Measurements from ENCODE around the gene ZNF14.
"Not testable (repeated sequence)": the region's sequence is repeated elsewhere in the genome, so short reads cannot be mapped to it uniquely, and the experiment has no call there.

ZNF14 gene

DNA sequence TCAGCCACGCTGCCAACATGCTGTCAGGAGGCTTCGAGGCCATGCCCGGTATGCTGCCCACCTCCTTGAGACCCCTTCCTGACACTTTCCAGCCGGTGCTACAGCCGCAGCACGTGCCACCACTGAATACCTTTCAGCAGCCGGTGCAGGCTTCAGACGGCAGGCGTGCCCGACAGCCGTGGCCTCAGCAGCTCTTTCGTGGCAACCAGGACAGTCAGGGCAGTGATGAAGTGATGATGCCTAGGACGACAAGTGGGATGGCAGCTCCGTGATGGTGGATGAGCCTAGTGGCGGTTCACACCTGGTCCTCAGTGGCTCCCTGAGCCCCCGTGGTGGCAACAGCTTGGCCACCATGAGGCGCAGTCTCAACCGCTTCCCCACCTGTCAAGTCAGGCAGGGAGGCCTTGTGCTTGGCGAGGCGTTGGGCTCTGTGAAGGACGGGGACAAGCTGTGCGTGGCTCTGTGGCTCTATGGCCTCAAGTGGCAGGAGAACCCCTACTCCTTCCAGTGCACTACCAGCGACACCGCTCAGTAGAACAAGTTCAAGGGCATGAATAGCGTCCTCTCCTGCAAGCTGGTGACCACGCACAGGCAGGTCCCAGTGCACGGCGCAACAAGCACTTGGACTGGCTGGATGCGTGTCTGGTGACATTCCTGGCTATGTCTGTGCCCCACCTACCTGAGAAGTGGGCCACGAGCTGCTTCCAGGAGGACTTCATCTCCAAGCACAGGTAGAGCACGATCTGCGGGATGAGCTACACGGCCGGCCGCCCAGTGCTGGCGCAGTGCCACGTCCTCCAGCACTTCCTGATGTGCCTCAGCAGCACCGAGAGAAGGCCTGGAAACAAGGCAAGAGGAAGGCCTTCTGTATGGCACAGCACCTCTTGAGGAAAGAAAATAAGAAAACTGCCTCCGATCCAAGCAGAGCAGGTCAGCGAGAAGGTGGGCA, 18.2 kb upstream of the ZNF14 start:
- H3K36me3 ChIP-seq (ENCODE audit: control insufficient read depth, insufficient read depth, low read length): no peaks in the 10 kb centered on the region
- H3K4me3 ChIP-seq (ENCODE audit: low read length): no peak overlapping the region
- no peak overlapping the region for H3K9ac ChIP-seq (ENCODE audit: low read length)
- no peaks in the 10 kb centered on the region for H3K4me1 ChIP-seq (ENCODE audit: control insufficient read depth, insufficient read depth, low read length)
- no peak overlapping the region for H3K27ac ChIP-seq (ENCODE audit: low read depth, low read length)
- no peaks in the 10 kb centered on the region for H3K27me3 ChIP-seq (ENCODE audit: control insufficient read depth, insufficient read depth, low read length)

- no peak overlapping the region for H3K27ac ChIP-seq (ENCODE audit: low read depth, low read length)
- H3K4me3 ChIP-seq (ENCODE audit: low read length): no peak overlapping the region
- no peak overlapping the region for H3K9ac ChIP-seq (ENCODE audit: low read length)
- no peaks in the 10 kb centered on the region for H3K36me3 ChIP-seq (ENCODE audit: control insufficient read depth, insufficient read depth, low read length)
- H3K27me3 ChIP-seq (ENCODE audit: control insufficient read depth, insufficient read depth, low read length): no peaks in the 10 kb centered on the region
- H3K4me1 ChIP-seq (ENCODE audit: control insufficient read depth, insufficient read depth, low read length): no peaks in the 10 kb centered on the region
Measured at GRCh38 chr19:19749908-19750841, 17.3 kb upstream of the ZNF14 start.

GRCh38 chr19:19749117-19749907, 16.4 kb upstream of the ZNF14 start:
- H3K9ac ChIP-seq (ENCODE audit: low read length): no peak overlapping the region
- H3K36me3 ChIP-seq (ENCODE audit: control insufficient read depth, insufficient read depth, low read length): no peaks in the 10 kb centered on the region
- H3K27ac ChIP-seq (ENCODE audit: low read depth, low read length): no peak overlapping the region
- no peak overlapping the region for H3K4me3 ChIP-seq (ENCODE audit: low read length)
- H3K27me3 ChIP-seq (ENCODE audit: control insufficient read depth, insufficient read depth, low read length): no peaks in the 10 kb centered on the region
- H3K4me1 ChIP-seq (ENCODE audit: control insufficient read depth, insufficient read depth, low read length): no peaks in the 10 kb centered on the region

DNA sequence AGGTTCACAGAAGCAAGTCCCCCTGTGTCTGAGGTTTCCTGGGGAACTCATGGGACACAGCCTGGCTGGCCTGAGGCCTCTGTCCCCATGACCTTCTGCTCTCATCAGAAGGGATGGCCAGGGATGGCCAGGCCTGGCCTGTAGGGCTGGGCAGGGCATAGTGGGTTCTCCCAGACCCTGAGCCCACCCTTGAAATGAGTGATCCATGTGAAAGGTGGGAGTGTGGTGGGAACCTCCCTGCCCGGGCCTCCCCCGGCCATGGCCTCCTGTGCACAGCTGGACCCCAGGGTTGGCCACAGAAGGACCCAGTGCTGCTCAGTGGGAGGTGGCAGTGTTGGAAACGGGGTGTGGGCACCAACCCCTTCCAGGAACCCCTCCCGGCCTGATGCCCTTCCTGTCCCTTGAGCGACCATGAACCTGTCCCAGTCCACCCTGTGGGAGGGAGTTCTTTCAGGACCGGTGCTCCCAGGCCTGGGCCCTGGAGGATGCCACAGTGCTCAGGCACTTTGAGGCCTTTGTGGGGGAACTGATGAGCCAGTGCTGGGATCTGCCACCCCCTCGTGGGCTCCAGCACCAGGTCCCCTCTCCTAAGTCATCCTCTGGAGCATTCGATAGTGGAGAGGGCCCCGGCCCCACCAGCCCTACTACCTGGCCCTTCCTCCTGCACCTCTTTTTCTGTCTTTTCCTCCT, 15.5 kb upstream of the ZNF14 start:
- Histone ChIP-seq H3K4me3 (ENCODE audit: low read length) (no peak overlapping the region), H3K9ac (ENCODE audit: low read length) (no peak overlapping the region), H3K27me3 (ENCODE audit: control insufficient read depth, insufficient read depth, low read length) (no peaks in the 10 kb centered on the region), H3K4me1 (ENCODE audit: control insufficient read depth, insufficient read depth, low read length) (no peaks in the 10 kb centered on the region), H3K27ac (ENCODE audit: low read depth, low read length) (no peak overlapping the region), H3K36me3 (ENCODE audit: control insufficient read depth, insufficient read depth, low read length) (no peaks in the 10 kb centered on the region)

DNA sequence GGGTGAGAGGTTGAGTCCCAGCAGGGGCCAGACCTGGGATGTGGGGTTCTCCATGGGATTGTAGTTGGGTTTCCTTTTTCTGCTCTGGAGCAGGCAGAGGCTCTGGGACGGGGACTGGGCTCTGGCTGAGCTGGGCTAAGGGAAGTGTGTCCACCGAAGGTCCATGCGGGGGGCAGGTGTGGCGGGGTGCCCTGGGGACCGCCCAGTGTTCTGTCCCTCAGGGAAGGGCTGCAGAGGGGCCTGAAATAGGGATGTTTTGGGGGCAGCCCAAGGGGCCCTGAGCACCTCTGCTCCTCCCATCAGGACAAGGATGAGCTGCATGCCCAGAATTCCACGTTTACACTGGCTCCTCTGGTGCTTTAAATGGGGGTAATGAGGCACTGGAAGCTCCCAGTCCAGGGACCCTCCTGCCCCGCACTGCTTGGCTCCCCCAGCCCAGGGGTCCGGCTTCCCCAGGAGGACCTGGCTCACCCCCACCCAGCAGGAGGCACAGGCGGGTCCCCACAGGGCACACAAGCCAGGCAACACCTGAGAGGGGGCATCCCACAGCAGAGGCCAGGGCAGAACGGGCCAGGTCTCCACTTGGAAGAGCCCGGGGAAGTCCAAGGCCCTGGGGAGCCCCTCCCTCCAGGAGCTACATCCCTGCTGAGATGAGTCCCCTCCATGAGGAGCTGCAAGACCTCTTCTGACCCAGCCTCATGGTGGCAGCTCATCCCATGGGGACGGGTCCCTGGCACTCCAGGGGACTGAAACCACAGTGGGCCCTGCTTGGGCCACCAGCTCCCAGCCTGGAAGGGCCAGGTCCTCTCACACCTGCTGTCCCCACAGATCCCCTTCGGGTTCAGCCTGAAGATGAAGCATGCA, 14.7 kb upstream of the ZNF14 start:
- no peaks in the 10 kb centered on the region for H3K36me3 ChIP-seq (ENCODE audit: control insufficient read depth, insufficient read depth, low read length)
- no peak overlapping the region for H3K9ac ChIP-seq (ENCODE audit: low read length)
- H3K4me3 ChIP-seq (ENCODE audit: low read length): no peak overlapping the region
- H3K27me3 ChIP-seq (ENCODE audit: control insufficient read depth, insufficient read depth, low read length): no peaks in the 10 kb centered on the region
- H3K27ac ChIP-seq (ENCODE audit: low read depth, low read length): no peak overlapping the region
- H3K4me1 ChIP-seq (ENCODE audit: control insufficient read depth, insufficient read depth, low read length): no peaks in the 10 kb centered on the region

- Histone ChIP-seq H3K9ac (ENCODE audit: low read length) (no peak overlapping the region), H3K27me3 (ENCODE audit: control insufficient read depth, insufficient read depth, low read length) (no peaks in the 10 kb centered on the region), H3K36me3 (ENCODE audit: control insufficient read depth, insufficient read depth, low read length) (no peaks in the 10 kb centered on the region), H3K4me1 (ENCODE audit: control insufficient read depth, insufficient read depth, low read length) (no peaks in the 10 kb centered on the region), H3K27ac (ENCODE audit: low read depth, low read length) (no peak overlapping the region), H3K4me3 (ENCODE audit: low read length) (no peak overlapping the region)
Measured at GRCh38 chr19:19746286-19747213, 13.6 kb upstream of the ZNF14 start.

DNA sequence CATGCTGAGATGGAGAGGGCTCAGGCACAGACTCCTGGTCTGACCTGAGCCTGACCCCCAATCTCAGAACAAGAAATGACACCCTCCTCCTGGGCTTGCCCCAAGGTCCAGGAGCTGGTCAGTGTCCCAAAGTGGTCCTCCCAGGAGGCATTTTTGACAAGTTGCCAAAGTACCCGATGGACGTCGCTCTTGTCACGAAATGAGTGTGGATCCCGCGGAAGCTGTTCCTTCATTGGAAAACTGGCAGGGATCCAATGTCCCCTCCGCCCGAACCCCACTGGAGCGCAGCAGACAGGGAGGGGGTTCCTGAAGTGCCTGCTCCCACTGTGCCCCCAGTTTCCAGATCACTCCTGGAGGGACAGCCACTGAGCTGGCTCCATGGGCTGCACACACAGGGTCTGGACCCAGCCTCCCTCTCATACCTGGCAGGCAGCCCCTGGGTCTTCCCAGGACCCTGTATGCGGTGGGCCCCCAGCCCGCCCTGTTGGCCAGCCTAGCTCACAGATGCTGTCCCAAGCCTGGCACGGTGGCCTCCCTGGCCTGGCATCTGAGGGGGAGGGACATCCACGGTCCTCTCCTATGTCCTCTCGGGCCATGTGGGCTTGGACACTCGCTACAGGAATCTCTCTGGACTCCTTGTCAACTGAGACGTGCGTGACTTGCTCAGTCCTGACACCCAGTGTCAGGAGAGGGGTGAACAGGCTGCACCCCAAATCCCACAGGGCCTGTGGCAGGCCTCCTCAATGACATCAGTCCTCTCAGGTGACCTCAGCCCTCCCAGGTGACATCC, 12.8 kb upstream of the ZNF14 start:
- Histone ChIP-seq H3K36me3 (ENCODE audit: control insufficient read depth, insufficient read depth, low read length) (no peaks in the 10 kb centered on the region), H3K27ac (ENCODE audit: low read depth, low read length) (no peak overlapping the region), H3K4me1 (ENCODE audit: control insufficient read depth, insufficient read depth, low read length) (no peaks in the 10 kb centered on the region), H3K9ac (ENCODE audit: low read length) (no peak overlapping the region), H3K4me3 (ENCODE audit: low read length) (no peak overlapping the region), H3K27me3 (ENCODE audit: control insufficient read depth, insufficient read depth, low read length) (no peaks in the 10 kb centered on the region)

- Histone ChIP-seq H3K36me3 (ENCODE audit: control insufficient read depth, insufficient read depth, low read length) (no peaks in the 10 kb centered on the region), H3K4me1 (ENCODE audit: control insufficient read depth, insufficient read depth, low read length) (no peaks in the 10 kb centered on the region), H3K4me3 (ENCODE audit: low read length) (no peak overlapping the region), H3K27me3 (ENCODE audit: control insufficient read depth, insufficient read depth, low read length) (no peaks in the 10 kb centered on the region), H3K9ac (ENCODE audit: low read length) (no peak overlapping the region), H3K27ac (ENCODE audit: low read depth, low read length) (no peak overlapping the region)
Measured at GRCh38 chr19:19744641-19745040, 11.7 kb upstream of the ZNF14 start.

GRCh38 chr19:19743921-19744320, 11.0 kb upstream of the ZNF14 start:
- not testable (repeated sequence) for H3K27ac ChIP-seq (ENCODE audit: low read depth, low read length); H3K9ac ChIP-seq (ENCODE audit: low read length); H3K4me3 ChIP-seq (ENCODE audit: low read length); H3K36me3 ChIP-seq (ENCODE audit: control insufficient read depth, insufficient read depth, low read length); H3K27me3 ChIP-seq (ENCODE audit: control insufficient read depth, insufficient read depth, low read length); H3K4me1 ChIP-seq (ENCODE audit: control insufficient read depth, insufficient read depth, low read length)

DNA sequence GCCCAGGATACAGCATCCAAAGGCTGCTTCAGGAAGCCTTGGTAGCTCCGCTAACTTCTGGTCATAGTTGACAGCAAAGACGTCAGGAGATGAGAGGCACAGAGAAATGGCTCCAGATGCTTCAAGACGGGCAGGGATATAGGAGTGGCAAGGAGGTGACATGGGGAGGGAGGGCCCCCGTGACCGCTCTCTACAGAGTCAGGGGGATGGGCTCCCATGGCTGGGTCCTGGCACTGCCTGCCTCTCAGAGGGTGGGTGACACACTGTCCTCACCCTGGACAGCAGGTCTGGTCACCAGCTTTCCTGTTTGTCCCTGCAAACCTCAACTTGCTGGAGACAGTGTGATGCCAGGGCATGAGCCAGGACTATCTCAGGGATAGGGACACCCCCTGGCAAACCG, 10.3 kb upstream of the ZNF14 start:
- Histone ChIP-seq H3K27me3 (ENCODE audit: control insufficient read depth, insufficient read depth, low read length) (no peaks in the 10 kb centered on the region), H3K9ac (ENCODE audit: low read length) (no peak overlapping the region), H3K27ac (ENCODE audit: low read depth, low read length) (no peak overlapping the region), H3K4me3 (ENCODE audit: low read length) (no peak overlapping the region), H3K36me3 (ENCODE audit: control insufficient read depth, insufficient read depth, low read length) (no peaks in the 10 kb centered on the region), H3K4me1 (ENCODE audit: control insufficient read depth, insufficient read depth, low read length) (no peaks in the 10 kb centered on the region)
